ENCODE results near the gene TAF4. TPM values are rescaled to one million over a fixed set of nuclear protein-coding genes. Genes with fewer than 3 reads are reported as not detected.

The TAF4 gene
- total RNA-seq, 2 experiments from 2014 or later, result 18.0 to 20.0 TPM

DNA sequence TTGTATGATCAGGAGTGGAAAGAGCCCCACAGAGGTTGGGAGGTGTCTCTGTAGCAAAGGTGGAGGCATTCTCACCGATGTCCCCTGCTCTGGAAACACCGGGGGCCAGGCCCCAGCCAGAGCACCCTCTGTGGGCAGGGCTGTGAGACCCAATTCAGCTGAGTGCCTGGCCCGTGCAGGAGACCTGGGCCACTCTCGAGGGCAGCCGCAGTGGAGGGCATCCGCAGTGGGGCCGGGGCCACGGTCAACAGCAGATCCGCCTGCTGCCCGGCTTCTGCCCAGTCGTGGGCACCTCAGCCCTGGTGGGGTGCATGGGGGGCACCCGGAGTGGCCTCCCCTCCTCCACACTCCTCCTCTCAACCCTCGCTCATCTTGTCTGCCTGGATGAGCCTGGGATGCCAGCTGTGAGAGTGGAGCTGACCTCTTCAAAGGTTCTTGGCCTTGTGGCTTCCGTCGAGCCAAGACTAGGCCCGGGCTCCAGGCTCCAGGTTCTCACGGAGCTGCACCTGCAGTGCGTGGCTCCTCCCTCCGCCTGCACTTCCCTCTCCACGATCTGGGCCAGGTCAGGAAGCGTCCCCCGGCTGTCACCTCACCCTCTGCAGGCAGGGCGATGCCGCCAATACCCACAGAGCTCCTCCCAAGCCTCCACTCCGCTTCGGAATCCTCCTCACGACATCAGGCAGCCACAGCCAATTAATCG is 134.8 kb downstream of the TAF4 start:
- Mint-ChIP-seq H3K36me3 (ENCODE audit: low read depth) (no peaks in the 10 kb centered on the region), H3K27me3 (no peaks in the 10 kb centered on the region), H3K27ac (no peak overlapping the region), H3K9me3 (no peaks in the 10 kb centered on the region), H3K4me1 (no peaks in the 10 kb centered on the region), H3K4me3 (no peak overlapping the region)
- no peak for DNase-seq
- ChIA-PET CTCF (no interaction called here), POLR2A (no interaction called here)

DNA sequence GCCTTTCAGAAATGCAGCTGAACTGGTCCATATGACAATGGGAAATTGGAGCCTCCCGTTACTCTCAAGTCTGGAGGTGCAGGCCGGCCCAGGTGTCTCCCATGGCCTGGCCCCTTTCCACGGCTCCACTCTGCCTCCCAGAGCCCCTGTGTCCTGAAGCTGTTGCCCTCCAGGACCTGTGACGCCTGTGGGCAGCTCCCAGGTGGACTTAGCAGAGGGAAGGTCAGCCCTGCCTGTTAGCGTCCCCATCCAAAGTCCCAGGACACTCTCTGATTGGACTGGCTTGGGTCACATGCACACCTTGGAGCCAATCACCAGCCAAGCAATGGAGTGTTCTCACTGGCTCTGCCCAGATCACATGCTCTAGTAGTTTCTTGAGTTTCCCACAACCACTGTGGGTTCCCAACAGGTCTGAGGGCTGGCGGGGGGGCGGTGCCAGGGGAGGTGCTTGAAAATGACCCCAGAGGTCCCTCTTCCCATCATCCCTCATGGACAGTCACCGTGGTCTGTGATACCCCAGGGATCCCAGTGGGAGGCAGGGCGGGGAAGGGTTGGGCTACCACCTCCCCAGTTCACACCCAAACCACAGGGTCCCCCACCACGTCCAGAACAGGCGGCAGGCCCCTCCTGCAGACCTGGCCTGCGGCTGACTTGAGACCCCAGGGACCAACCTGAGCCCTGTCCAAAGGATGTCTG is 135.6 kb downstream of the TAF4 start:
- H3K27me3 Mint-ChIP-seq, result no peaks in the 10 kb centered on the region
- H3K4me3 Mint-ChIP-seq, result no peak overlapping the region
- H3K4me1 Mint-ChIP-seq, result no peaks in the 10 kb centered on the region
- H3K9me3 Mint-ChIP-seq, result no peaks in the 10 kb centered on the region
- no peak overlapping the region for H3K27ac Mint-ChIP-seq
- POLR2A ChIA-PET, result no interaction called here
- no peak for DNase-seq
- no peaks in the 10 kb centered on the region for H3K36me3 Mint-ChIP-seq (ENCODE audit: low read depth)
- CTCF ChIA-PET, result no interaction called here

DNA sequence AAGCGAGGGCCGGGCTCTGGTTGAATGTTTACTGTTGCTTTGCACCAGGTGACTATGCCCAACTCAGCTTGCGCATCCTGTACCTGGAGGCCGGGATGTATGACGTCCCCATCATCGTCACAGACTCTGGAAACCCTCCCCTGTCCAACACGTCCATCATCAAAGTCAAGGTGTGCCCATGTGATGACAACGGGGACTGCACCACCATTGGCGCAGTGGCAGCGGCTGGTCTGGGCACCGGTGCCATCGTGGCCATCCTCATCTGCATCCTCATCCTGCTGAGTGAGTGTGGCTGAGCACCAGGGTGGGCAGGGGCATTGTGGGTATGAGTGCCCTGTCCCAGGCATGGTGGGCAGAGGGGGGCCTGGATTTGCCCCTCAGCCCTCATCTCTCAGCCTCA is 136.1 kb downstream of the TAF4 start:
- no peaks in the 10 kb centered on the region for H3K27me3 Mint-ChIP-seq
- H3K9me3 Mint-ChIP-seq, result no peaks in the 10 kb centered on the region
- no peaks in the 10 kb centered on the region for H3K4me1 Mint-ChIP-seq
- H3K36me3 Mint-ChIP-seq (ENCODE audit: low read depth), result no peaks in the 10 kb centered on the region
- H3K27ac Mint-ChIP-seq, result no peak overlapping the region
- ChIA-PET POLR2A (no interaction called here), CTCF (no interaction called here)
- no peak for DNase-seq
- H3K4me3 Mint-ChIP-seq, result no peak overlapping the region

DNA sequence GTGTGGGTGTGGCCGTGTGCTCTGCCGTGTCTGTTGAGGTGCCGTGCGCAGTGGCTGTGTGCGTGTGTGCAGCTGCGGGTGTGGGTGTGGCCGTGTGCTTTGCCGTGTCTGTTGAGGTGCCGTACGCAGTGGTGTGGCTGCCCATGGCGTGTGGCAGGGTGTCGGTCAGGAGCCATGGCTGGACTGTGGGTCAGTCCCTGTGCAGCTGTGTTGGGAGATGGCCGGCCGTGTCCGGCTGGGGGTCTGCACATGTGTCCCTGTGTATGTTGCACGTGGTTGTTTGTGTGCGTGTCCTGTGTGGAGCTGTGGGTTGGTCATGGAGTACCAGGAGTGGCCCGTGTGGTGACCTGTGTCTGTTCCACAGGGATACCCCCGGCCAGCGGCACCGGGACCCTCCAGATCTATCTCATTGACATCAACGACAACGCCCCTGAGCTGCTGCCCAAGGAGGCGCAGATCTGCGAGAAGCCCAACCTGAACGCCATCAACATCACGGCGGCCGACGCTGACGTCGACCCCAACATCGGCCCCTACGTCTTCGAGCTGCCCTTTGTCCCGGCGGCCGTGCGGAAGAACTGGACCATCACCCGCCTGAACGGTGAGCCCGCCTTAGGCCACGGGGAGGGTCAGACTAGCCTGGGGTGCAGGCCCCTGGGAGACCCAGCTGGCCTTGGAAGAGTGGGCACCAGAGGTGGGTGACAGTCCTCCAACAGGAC is 137.7 kb downstream of the TAF4 start:
- H3K9me3 Mint-ChIP-seq, result no peaks in the 10 kb centered on the region
- H3K36me3 Mint-ChIP-seq (ENCODE audit: low read depth), result no peaks in the 10 kb centered on the region
- ChIA-PET POLR2A (no interaction called here), CTCF (no interaction called here)
- no peaks in the 10 kb centered on the region for H3K4me1 Mint-ChIP-seq
- no peak overlapping the region for H3K4me3 Mint-ChIP-seq
- no peak overlapping the region for H3K27ac Mint-ChIP-seq
- H3K27me3 Mint-ChIP-seq, result no peaks in the 10 kb centered on the region
- DNase-seq, result no peak

DNA sequence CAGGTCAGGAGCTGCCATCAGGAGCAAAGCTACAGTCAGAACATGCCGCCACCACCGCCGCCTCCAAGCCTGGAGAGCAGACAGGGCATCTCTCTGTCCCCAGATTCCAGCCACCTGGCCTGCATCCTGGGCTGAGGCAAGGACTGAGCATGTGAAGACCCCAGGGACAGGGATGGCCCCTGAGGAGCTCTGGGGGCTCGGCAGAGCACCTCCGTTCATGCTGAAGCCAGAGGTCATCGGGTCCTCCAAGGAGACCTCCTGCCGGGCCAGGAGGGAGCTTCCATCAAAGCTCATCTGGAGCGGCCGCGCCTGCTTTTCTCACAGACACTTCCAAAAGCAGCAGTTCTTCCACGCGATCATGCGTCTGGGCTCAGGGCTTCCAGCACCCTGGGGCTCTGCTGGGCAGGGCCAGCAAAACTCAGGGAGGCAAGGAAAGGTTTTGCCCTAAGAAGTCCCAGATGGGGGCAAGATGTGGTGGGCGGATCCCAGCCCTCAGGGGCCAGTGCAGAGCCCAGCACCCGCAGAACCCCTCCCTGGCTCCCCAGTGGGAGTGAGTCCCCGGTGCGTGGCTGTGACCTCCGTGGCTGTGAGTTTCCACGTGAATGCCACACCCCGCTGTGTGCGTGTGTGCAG is 138.4 kb downstream of the TAF4 start:
- Mint-ChIP-seq H3K36me3 (ENCODE audit: low read depth) (no peaks in the 10 kb centered on the region), H3K4me3 (no peak overlapping the region)

DNA sequence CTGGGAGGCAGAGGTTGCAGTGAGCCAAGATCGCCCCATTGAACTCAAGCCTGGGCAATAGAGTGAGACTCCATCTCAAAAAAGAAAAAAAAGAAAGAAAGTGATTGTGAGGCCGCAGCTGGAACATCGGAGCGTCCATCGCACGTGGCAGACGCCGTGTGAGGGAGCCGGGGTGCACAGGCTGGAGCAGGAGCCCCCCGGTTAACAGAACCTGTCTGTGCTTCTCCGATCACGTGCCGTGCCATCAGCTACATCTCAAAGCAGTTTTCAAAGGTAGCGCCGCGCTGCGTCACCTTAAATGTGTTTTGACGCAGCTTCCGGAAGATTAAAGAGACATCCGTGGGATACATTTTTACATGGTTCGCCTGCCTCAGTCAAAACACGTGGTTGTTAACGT is 138.9 kb downstream of the TAF4 start:
- H3K36me3 Mint-ChIP-seq (ENCODE audit: low read depth), result no peaks in the 10 kb centered on the region
- ChIA-PET CTCF (no interaction called here), POLR2A (interaction anchor here (0.7 kb wide), 1 partner anchor 21 kb away, joined by 3 read pairs; no protein-coding TSS in a partner anchor)
- no peaks in the 10 kb centered on the region for H3K4me1 Mint-ChIP-seq
- H3K27me3 Mint-ChIP-seq, result no peaks in the 10 kb centered on the region
- no peak overlapping the region for H3K27ac Mint-ChIP-seq
- no peaks in the 10 kb centered on the region for H3K9me3 Mint-ChIP-seq
- H3K4me3 Mint-ChIP-seq, result no peak overlapping the region
- no peak for DNase-seq

More for the DNA sequence above, 138.4 kb downstream of the TAF4 start:
- ChIA-PET POLR2A (interaction anchor here (0.7 kb wide), 1 partner anchor 22 kb away, joined by 3 read pairs; no protein-coding TSS in a partner anchor), CTCF (no interaction called here)
- Mint-ChIP-seq H3K27ac (no peak overlapping the region), H3K4me1 (no peaks in the 10 kb centered on the region), H3K27me3 (no peaks in the 10 kb centered on the region), H3K9me3 (no peaks in the 10 kb centered on the region)
- DNase-seq, result no peak

DNA sequence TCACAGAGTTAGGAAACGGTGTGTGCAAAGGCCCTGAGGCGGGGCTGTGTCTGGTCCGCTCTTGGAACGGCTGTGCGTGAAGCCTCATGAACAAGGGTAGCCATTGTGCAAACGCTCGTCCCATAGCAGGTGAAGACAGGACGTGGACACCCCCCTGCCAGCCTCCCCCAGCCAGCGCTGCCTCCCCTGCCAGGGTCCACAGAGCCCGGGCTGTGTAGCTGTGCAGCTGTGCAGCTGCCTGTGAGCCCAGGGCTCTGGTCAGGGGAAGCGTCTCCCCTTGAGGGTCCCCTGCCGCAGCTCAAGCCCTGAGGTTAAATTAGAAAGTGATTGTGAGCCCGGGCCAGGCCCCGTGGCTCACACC is 139.4 kb downstream of the TAF4 start:
- H3K9me3 Mint-ChIP-seq, result no peaks in the 10 kb centered on the region
- ChIA-PET POLR2A (no interaction called here), CTCF (no interaction called here)
- no peak overlapping the region for H3K4me3 Mint-ChIP-seq
- H3K27me3 Mint-ChIP-seq, result no peaks in the 10 kb centered on the region
- no peak for DNase-seq
- H3K36me3 Mint-ChIP-seq (ENCODE audit: low read depth), result no peaks in the 10 kb centered on the region
- no peak overlapping the region for H3K27ac Mint-ChIP-seq
- no peaks in the 10 kb centered on the region for H3K4me1 Mint-ChIP-seq

DNA sequence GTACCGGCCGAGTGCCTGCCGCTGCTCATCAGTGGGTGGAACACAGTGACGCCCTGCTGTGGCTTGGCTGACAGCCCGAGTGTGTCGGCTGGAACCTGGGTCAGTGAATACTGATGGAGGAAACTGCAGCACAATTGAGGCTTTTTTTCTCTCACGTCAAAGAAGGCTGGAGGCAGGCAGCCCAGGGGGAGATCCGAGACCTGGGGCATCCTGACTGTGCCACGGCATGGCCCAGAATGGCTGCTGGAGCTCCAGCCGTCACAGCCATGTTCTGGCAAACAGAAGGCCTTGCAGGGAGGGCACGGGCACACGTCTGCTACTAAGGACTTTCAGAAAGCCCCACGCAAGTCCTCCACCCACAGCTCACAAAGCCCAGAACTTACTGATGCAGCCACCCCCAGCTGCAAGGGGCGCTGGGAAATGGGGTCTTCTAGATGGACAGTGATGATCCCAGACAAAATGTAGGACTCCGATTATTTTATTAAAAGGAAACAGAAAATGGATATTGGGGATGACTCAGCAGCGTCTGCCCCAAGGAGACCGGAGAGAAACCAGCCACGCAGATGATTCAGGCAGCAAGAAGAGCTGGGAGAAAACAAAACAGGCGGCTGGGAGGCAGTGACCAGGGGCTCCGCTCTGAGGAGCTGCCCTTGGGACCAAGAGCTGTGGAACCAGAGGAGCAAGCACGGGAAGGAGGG is 140.0 kb downstream of the TAF4 start:
- H3K4me1 Mint-ChIP-seq, result no peaks in the 10 kb centered on the region
- H3K4me3 Mint-ChIP-seq, result no peak overlapping the region
- no peaks in the 10 kb centered on the region for H3K9me3 Mint-ChIP-seq
- no peaks in the 10 kb centered on the region for H3K36me3 Mint-ChIP-seq (ENCODE audit: low read depth)
- DNase-seq, result no peak
- ChIA-PET POLR2A (no interaction called here), CTCF (no interaction called here)
- no peaks in the 10 kb centered on the region for H3K27me3 Mint-ChIP-seq
- no peak overlapping the region for H3K27ac Mint-ChIP-seq

DNA sequence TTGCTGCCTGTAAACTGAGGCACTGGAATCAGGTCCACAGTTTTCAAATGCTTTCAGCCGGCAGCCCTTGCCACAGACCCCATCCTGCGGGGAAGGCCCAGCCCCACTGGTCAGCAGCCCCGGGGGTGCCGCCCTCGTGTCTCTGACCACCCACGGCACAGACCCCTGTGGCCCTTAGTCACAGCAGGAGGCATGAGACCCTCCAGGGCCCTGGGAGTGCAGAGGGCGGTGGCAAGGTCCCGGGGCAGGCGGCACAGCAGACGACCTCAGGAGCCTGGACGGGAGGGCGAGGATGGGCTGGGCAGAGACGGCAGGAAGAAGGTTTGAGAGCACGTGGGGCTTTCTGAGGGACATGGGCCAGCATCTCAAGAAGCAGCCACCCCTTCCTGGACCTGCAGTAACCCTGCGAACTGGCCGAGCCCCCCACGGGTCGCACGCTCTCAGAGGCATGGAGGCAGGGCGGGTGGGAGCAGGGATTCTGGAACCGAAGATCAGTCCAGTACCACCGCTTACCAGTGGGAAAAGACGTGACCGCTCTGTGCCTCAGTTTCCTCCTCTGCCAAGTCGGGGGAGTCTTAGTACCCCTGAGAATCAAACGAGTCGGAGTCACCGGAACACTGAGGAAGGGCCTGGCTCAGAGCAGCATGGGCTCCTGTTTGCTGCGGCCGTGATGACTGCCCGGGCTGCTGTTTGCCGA is 140.7 kb downstream of the TAF4 start:
- no peaks in the 10 kb centered on the region for H3K36me3 Mint-ChIP-seq (ENCODE audit: low read depth)
- H3K4me3 Mint-ChIP-seq, result no peak overlapping the region
- no peak for DNase-seq
- no peaks in the 10 kb centered on the region for H3K9me3 Mint-ChIP-seq
- ChIA-PET POLR2A (no interaction called here), CTCF (no interaction called here)
- H3K27me3 Mint-ChIP-seq, result no peaks in the 10 kb centered on the region
- H3K4me1 Mint-ChIP-seq, result no peaks in the 10 kb centered on the region
- H3K27ac Mint-ChIP-seq, result no peak overlapping the region

Other genes with a start within 250 kb of the TAF4 start
- gene LSM14B, start 56.6 kb upstream of the TAF4 start, total RNA-seq, result 10 to 100 TPM; 38.9 to 39.0 TPM
- gene PSMA7, start 77.5 kb upstream of the TAF4 start, total RNA-seq, result 100 to 1,000 TPM; 243 to 246 TPM
- gene SS18L1, start 77.9 kb upstream of the TAF4 start, total RNA-seq, result 10 to 100 TPM; 15.1 to 16.7 TPM
- gene MTG2, start 117.1 kb upstream of the TAF4 start, total RNA-seq, result 10 to 100 TPM; 25.6 to 27.2 TPM
- not detected for gene HRH3, start 154.4 kb upstream of the TAF4 start, total RNA-seq
- 10 to 100 TPM; 40.3 to 40.6 TPM for gene OSBPL2, start 172.6 kb upstream of the TAF4 start, total RNA-seq
- 10 to 100 TPM; 90.1 to 91.0 TPM for gene ADRM1, start 237.1 kb upstream of the TAF4 start, total RNA-seq